Measurements from ENCODE around the gene PIN4.

DNA sequence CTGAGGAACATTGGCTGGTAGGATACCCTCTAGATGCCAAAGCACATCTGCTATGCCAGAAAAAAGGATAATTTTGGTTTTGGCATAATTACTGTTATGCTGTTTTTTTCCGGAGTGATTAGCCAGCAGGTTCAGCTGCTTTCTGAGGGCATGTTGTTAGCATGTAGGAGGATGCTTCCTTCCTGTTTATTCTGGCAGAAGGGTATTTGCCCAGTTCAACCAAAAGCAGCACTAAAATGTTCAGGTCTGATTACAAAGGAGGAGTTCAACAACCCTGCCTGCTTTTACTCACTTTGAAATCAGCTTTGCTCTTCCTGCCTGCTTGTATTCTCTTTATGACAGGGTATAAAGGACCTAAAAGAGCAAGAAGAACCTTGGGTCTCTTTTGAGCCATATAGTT, 35.4 kb downstream of the PIN4 start:
- TF ChIP-seq, protein P1, sequence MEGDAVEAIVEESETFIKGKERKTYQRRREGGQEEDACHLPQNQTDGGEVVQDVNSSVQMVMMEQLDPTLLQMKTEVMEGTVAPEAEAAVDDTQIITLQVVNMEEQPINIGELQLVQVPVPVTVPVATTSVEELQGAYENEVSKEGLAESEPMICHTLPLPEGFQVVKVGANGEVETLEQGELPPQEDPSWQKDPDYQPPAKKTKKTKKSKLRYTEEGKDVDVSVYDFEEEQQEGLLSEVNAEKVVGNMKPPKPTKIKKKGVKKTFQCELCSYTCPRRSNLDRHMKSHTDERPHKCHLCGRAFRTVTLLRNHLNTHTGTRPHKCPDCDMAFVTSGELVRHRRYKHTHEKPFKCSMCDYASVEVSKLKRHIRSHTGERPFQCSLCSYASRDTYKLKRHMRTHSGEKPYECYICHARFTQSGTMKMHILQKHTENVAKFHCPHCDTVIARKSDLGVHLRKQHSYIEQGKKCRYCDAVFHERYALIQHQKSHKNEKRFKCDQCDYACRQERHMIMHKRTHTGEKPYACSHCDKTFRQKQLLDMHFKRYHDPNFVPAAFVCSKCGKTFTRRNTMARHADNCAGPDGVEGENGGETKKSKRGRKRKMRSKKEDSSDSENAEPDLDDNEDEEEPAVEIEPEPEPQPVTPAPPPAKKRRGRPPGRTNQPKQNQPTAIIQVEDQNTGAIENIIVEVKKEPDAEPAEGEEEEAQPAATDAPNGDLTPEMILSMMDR (IDR thresholded peaks at IDR 0.05 in 2 of 3, conservative IDR thresholded peaks at IDR 0.05 in 1 of 3; ENCODE audit: borderline replicate concordance in 1 of 3, insufficient read depth in 1 of 3, low read depth in 2 of 3, low read length in 2 of 3), result no peak
- TF ChIP-seq, protein P2, sequence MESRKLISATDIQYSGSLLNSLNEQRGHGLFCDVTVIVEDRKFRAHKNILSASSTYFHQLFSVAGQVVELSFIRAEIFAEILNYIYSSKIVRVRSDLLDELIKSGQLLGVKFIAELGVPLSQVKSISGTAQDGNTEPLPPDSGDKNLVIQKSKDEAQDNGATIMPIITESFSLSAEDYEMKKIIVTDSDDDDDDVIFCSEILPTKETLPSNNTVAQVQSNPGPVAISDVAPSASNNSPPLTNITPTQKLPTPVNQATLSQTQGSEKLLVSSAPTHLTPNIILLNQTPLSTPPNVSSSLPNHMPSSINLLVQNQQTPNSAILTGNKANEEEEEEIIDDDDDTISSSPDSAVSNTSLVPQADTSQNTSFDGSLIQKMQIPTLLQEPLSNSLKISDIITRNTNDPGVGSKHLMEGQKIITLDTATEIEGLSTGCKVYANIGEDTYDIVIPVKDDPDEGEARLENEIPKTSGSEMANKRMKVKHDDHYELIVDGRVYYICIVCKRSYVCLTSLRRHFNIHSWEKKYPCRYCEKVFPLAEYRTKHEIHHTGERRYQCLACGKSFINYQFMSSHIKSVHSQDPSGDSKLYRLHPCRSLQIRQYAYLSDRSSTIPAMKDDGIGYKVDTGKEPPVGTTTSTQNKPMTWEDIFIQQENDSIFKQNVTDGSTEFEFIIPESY (IDR thresholded peaks at IDR 0.05; ENCODE audit: extremely low read depth, insufficient replicate concordance, low read length), result no peak
- no peak for TF ChIP-seq EZH2phosphoT487 (IDR thresholded peaks at IDR 0.05; ENCODE audit: borderline replicate concordance)
